Heart left ventricle (tissue), 16 donors: Measurements from ENCODE around the gene RFNG. TPM values are rescaled to one million over a fixed set of nuclear protein-coding genes. Genes with fewer than 3 reads are reported as not detected.

Source experiments
- ATAC-seq, 4 donors: fragments of 200-7000 bp; cut with Tn5 transposase; one replicate each; pipeline ENCODE4 v1.9.1; 2020 to 2022; ENCODE audit warnings: moderate library complexity in 4 of 4, mild to moderate bottlenecking in 3 of 4, moderate number of reproducible peaks in 1 of 4
- DNase-seq, 5 donors: peaks; one replicate each; pipeline ENCODE4 v3.0.0-alpha.2; 2020
- H3K27ac ChIP-seq, 12 donors: fragments of 200-600 bp; sonication (generic) in 4 of 12; one replicate each; pipeline versions ENCODE4 v1.5.0 to v1.8.0; 2016 to 2022; ENCODE audit warnings: mild to moderate bottlenecking in 2 of 12
- H3K27me3 ChIP-seq, 9 donors: fragments of 200-600 bp; sonication (generic) in 2 of 9; one replicate each; pipeline versions ENCODE4 v1.5.1 to v1.8.0; 2016 to 2022; ENCODE audit warnings: mild to moderate bottlenecking in 3 of 9
- H3K36me3 ChIP-seq, 9 donors: fragments of 200-600 bp; sonication (generic) in 2 of 9; one replicate each; pipeline versions ENCODE4 v1.5.0 to v1.8.0; 2018 to 2022; ENCODE audit warnings: mild to moderate bottlenecking in 2 of 9
- H3K4me1 ChIP-seq, 12 donors: fragments of 200-600 bp; sonication (generic) in 4 of 12; one replicate each; pipeline versions ENCODE4 v1.5.0 to v1.8.0; 2016 to 2022; ENCODE audit warnings: mild to moderate bottlenecking in 3 of 12
- H3K4me3 ChIP-seq, 12 donors: fragments of 200-600 bp; sonication (generic) in 4 of 12; one replicate each; pipeline versions ENCODE4 v1.5.0 to v1.8.0; 2017 to 2022; ENCODE audit warnings: mild to moderate bottlenecking in 9 of 12, moderate library complexity in 4 of 12
- H3K9me3 ChIP-seq, 12 donors: fragments of 200-600 bp; sonication (generic) in 4 of 12; one replicate each; pipeline versions ENCODE4 v1.5.0 to v1.8.0; 2016 to 2022; ENCODE audit warnings: mild to moderate bottlenecking in 1 of 12
- CTCF ChIP-seq, 12 donors: fragments of 200-600 bp; sonication (generic) in 4 of 12; IDR thresholded peaks; one replicate each; pipeline versions ENCODE4 v1.5.0 to v1.8.0; 2018 to 2022; ENCODE audit warnings: antibody characterized with exemption in 12 of 12, mild to moderate bottlenecking in 5 of 12
- POLR2A ChIP-seq, 2 donors: fragments of 450-650 bp; IDR thresholded peaks; one replicate each; pipeline ENCODE4 v1.6.1; 2017; ENCODE audit warnings: antibody characterized with exemption in 2 of 2, mild to moderate bottlenecking in 2 of 2, moderate library complexity in 2 of 2
- WGBS, 4 donors: extraction: QIAGEN DNeasy Blood & Tissue Kit in 2 of 4; methylation state at CpG; one replicate each; pipeline versions ENCODE4 v1.1.5 to v1.1.7; 2013 to 2018; 5-methylcytosine and 5-hydroxymethylcytosine counted together
- intact Hi-C, 10 donors: fragments of 100-400 bp; cut with DNase I; formaldehyde crosslinking; loops; one replicate each; pipeline versions ENCODE4 v1.11.1 to v1.14.2; 2022
- polyA plus RNA-seq, 2 donors: library from polyadenylated mRNA; stranded (reverse); fragments of 200-250 nt; gene quantifications; one replicate each; pipeline ENCODE4 v1.2.3, GENCODE V29; 2013
- total RNA-seq, 9 donors: library from RNA; depleted of rRNA in 2 of 9; stranded (reverse); fragments of >200 nt in 2 of 9; fragmentation: NEBNext Ultra II Directional in 3 of 9; extraction: Animal tissue kit (Norgen Biotek cat#: 25700) in 3 of 9; gene quantifications; one replicate each; pipeline versions ENCODE4 v1.1.0 to v1.2.4, GENCODE V29; 2016 to 2023
- donor health status: ischemic (EF 13 %, LVEDD 7.1; RV severe dilation, severe dysfunction).
- donor health status: healthy with polysubstance abuse.
- donor health status: DM: no; HTN: yes; CAD: no.
- donor health status: DM: no; HTN: no; CAD: no.
- donor health status: ischemic (EF 25% LVEDD 6.9; RV normal size, moderate dysfunction).
- donor health status: ischemic (EF 25% LVEDD 5.7; RV mildly dilated, moderate dysfunction).
- donor health status: healthy.
- donor health status: DM: yes; HTN: yes; CAD: no.
- donor health status: ischemic (EF 35%, LVEDD 5.7; RV mildly dilated, moderate dysfunction).
- donor health status: nonischemic (EF 11% LVEDD 7.7; RV severe dilation, severe dysfunction).
- donor health status: DM: yes; HTN: yes; CAD: no.
- donor health status: PGD.
- donor health status: ischemic (EF 29% LVEDD 5.4; RV normal size, mild dysfunction).
- donor health status: nonischemic (EF 23%, LVEDD 6.1; RV moderate dilation, normal function).

RFNG gene
- total and polyA plus RNA-seq, 11 donors: 16.4 to 30.6 (median 21.2) TPM

- Histone ChIP-seq H3K9me3 (no peaks in the 10 kb centered on the region), H3K36me3 (peaks cover 0 to 94% (median 77%) of the 10 kb centered on the region in 9 donors), H3K27ac (no peak overlapping the region), H3K4me1 (peaks cover 0 to 8% (median 5%) of the 10 kb centered on the region in 12 donors), H3K4me3 (no peak overlapping the region), H3K27me3 (no peaks in the 10 kb centered on the region)
- intact Hi-C loops: loop anchor here in 1 of 10 donors (5.0 kb wide), 1 partner anchor 38 kb away; the partner anchor contains the start of gene FASN
- ATAC-seq (no peak), DNase-seq (peak in 3 of 5 donors; percentile 21 to 62 (median 27))
- 76 to 85% (median 80%) methylated on average over 10 to 19 of the region's 19 CpGs for WGBS, 4 donors
- TF ChIP-seq CTCF (IDR thresholded peaks at IDR 0.05): no peak
- no peak for TF ChIP-seq POLR2A (IDR thresholded peaks at IDR 0.05)
Measured at GRCh38 chr17:82059272-82060000, 7.8 kb upstream of the RFNG start.

DNA sequence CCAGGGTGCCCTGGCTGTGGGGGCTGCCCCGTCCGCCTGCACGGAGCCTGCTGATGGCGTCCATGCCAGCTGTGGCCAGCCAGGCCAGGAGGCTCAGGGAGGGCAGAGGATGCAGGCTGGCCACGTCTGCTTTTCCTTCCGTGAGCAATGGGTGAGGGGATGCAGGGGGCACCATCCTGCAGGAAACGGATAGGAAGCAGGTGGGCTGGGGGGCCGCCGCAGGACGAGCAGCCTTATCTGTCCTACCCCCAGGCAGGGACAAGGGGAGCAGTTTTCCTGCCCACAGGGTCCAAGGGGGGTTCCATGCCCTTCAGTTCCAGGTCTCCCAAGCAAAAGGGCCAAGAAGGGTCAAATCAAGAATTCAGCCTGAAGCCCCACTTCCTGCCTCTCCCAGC, 7.2 kb upstream of the RFNG start:
- DNase-seq: peak in 2 of 5 donors; percentile 16 to 53
- ATAC-seq: no peak
- Histone ChIP-seq H3K4me3 (no peak overlapping the region), H3K27me3 (no peaks in the 10 kb centered on the region), H3K36me3 (peaks cover 0 to 97% (median 81%) of the 10 kb centered on the region in 9 donors), H3K27ac (no peak overlapping the region), H3K4me1 (peaks cover 0 to 3% (median under 1%) of the 10 kb centered on the region in 12 donors), H3K9me3 (no peaks in the 10 kb centered on the region)
- TF ChIP-seq POLR2A (IDR thresholded peaks at IDR 0.05) (no peak), CTCF (IDR thresholded peaks at IDR 0.05) (no peak)
- intact Hi-C loops: loop anchor here in 1 of 10 donors (5.0 kb wide), 1 partner anchor 38 kb away; the partner anchor contains the start of gene FASN
- 77 to 84% (median 81%) methylated on average over 10 of the region's 10 CpGs for WGBS, 4 donors

- Histone ChIP-seq H3K4me1 (peaks cover 0 to 7% (median 4%) of the 10 kb centered on the region in 12 donors), H3K27ac (no peak overlapping the region), H3K4me3 (no peak overlapping the region), H3K36me3 (peaks cover 0 to 96% (median 83%) of the 10 kb centered on the region in 9 donors), H3K27me3 (no peaks in the 10 kb centered on the region), H3K9me3 (no peaks in the 10 kb centered on the region)
- WGBS, 4 donors: 78 to 90% (median 82%) methylated on average over 8 to 17 of the region's 17 CpGs
- no peak for TF ChIP-seq POLR2A (IDR thresholded peaks at IDR 0.05)
- no peak for TF ChIP-seq CTCF (IDR thresholded peaks at IDR 0.05)
- no peak for ATAC-seq
- intact Hi-C loops: loop anchor here in 1 of 10 donors (5.0 kb wide), 1 partner anchor 39 kb away; the partner anchor contains the start of gene FASN
- DNase-seq: peak in 1 of 5 donors; percentile 53
Measured at GRCh38 chr17:82058230-82058854, 6.7 kb upstream of the RFNG start.
